AG04449 (cell line): ENCODE data around the gene REN.

Experiments used
- CTCF ChIA-PET: fragments of 350-600 bp; formaldehyde crosslinking; extraction: SDS; loops from one replicate; lab custom pipeline; 2021; ENCODE audit warnings: antibody characterized with exemption; lab: Yijun Ruan, JAX
- POLR2A ChIA-PET: fragments of 400-600, 350-600 bp; formaldehyde crosslinking; extraction: SDS; loops from one replicate; lab custom pipeline; 2020; ENCODE audit warnings: antibody characterized with exemption, inconsistent platforms; lab: Yijun Ruan, JAX
- DNase-seq: peaks from one replicate; pipeline ENCODE4 v3.0.0-alpha.2; 2010; ENCODE audit warnings: low read depth, low spot score
- H3K4me3 ChIP-seq: 2 replicates; pipeline ENCODE4 v1.5.1; 2011; ENCODE audit warnings: low read depth, mild to moderate bottlenecking, control low read depth, low read length
- TF ChIP-seq, protein P1 (sequence below): IDR thresholded peaks from one replicate; pipeline ENCODE4 v1.5.1; 2011; ENCODE audit warnings: mild to moderate bottlenecking, moderate library complexity, low read length, control low read depth, inconsistent platforms; ENCODE audit not compliant: insufficient read depth; ENCODE audit errors: missing control alignments

Gene REN

DNA sequence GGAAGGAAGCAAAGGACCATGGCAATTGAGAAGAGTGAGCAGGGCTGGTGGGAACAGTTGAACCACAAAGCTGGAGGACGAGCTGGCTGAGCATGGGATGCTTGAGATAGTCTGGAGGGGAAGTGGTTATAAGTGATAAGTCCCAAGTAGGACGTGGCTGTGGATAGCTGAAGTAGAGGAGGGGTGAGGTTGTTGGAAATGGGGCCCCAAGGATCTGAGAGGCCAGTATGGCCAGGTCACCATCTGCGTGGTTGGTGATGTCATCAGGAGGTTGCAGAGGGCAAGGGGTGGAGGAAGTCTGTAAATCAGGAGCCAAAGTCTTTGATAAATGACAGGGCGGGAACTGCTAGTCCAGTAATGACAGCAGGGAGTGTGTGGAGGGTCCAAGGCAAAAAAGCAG is 11.0 kb upstream of the REN start:
- CTCF ChIA-PET = interaction anchor here (0.8 to 8.1 kb wide), 5 partner anchors 11 to 326 kb away, joined by 3 to 83 read pairs (median 4); partner anchors contain the start of gene REN
- DNase-seq = no peak
- H3K4me3 ChIP-seq = no peak overlapping the region
- POLR2A ChIA-PET = no interaction called here
- TF ChIP-seq, protein P1, sequence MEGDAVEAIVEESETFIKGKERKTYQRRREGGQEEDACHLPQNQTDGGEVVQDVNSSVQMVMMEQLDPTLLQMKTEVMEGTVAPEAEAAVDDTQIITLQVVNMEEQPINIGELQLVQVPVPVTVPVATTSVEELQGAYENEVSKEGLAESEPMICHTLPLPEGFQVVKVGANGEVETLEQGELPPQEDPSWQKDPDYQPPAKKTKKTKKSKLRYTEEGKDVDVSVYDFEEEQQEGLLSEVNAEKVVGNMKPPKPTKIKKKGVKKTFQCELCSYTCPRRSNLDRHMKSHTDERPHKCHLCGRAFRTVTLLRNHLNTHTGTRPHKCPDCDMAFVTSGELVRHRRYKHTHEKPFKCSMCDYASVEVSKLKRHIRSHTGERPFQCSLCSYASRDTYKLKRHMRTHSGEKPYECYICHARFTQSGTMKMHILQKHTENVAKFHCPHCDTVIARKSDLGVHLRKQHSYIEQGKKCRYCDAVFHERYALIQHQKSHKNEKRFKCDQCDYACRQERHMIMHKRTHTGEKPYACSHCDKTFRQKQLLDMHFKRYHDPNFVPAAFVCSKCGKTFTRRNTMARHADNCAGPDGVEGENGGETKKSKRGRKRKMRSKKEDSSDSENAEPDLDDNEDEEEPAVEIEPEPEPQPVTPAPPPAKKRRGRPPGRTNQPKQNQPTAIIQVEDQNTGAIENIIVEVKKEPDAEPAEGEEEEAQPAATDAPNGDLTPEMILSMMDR = no peak

DNA sequence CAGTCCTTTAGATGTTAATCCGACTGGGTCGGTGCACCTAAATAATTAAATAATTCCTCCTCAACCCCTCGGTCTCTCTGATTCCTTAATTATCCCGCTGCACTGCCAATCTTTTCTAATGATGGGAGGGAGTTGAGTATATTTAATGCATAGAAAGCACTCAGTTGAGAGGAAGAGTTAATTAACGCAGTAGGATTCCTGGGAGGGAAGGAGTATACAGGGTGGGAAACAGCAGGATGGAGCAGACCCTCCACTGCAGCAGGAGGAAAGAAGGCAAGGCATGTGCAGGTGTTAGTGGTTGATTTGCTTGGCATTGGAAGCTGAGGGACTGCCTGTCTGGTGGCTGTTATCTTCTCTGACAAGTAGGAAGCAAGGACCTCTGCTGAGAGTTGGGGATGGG is 9.9 kb upstream of the REN start:
- DNase-seq = no peak
- H3K4me3 ChIP-seq = no peak overlapping the region
- CTCF ChIA-PET = interaction anchor here (1.2 to 8.1 kb wide), 6 partner anchors 10 to 327 kb away, joined by 3 to 83 read pairs (median 6); partner anchors contain the start of genes GOLT1A and REN
- TF ChIP-seq, protein P1 = no peak
- POLR2A ChIA-PET = no interaction called here

DNA sequence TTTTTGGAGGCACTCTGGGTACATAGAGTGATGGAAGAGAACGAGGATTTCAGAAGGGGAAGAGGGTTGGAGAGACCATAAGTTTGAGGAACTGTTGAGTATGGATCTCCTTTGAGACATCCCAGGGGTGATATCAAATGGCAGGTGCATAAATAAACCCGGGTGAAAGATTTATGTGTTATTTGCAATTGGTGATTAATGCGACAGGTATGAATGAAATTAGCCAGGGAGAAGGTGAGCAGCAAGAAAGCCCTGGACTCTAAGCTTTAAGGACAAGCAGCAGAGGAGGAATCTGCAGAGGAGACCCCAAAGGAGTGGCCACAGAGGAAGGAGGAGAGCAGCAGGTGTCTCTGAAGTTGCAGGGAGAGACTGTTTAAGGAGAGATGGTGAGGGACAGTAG is 8.8 kb upstream of the REN start:
- TF ChIP-seq, protein P1 = no peak
- POLR2A ChIA-PET = no interaction called here
- no peak overlapping the region for H3K4me3 ChIP-seq
- CTCF ChIA-PET = interaction anchor here (0.9 to 15.7 kb wide), 6 partner anchors 13 to 328 kb away, joined by 3 to 548 read pairs (median 15); partner anchors contain the start of genes GOLT1A and KISS1
- DNase-seq = no peak

DNA sequence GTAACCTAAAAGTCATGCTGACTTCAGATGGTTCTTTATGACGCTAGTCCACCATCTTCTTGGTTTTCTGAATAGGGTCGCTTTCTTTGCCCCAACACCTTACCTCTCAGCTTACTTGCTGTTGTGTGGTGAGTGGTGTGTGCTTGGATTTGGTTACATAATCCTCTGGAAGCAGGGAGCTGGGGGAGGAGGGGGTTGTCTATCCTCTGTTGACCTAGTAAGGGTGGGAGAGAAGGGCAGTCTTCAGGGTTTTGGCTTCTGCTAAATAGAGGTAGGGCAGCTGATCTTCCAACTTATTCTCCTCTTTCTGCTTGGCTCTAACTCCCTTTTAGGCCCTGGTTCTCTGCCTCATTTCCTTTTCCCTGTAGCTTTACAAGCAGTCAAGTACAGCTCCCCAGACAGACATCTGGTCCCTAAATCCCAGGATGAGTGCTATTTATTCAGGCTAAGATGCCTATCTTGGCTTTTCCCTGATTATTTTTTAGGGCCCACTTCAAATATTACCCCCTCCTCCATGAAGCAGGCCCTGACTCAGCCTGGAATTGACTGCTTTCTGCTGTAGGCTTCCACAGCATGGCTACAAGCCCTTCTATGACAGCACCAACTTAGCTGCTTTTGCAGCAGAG is 6.4 kb upstream of the REN start:
- ChIA-PET CTCF (interaction anchor here (1.0 to 24.4 kb wide), 10 partner anchors 10 to 331 kb away, joined by 3 to 548 read pairs (median 6); partner anchors contain the start of genes GOLT1A, KISS1 and PLEKHA6), POLR2A (interaction anchor here (0.7 kb wide), 1 partner anchor 323 kb away, joined by 4 read pairs; no protein-coding TSS in a partner anchor)
- TF ChIP-seq, protein P1 = no peak
- no peak for DNase-seq
- no peak overlapping the region for H3K4me3 ChIP-seq

DNA sequence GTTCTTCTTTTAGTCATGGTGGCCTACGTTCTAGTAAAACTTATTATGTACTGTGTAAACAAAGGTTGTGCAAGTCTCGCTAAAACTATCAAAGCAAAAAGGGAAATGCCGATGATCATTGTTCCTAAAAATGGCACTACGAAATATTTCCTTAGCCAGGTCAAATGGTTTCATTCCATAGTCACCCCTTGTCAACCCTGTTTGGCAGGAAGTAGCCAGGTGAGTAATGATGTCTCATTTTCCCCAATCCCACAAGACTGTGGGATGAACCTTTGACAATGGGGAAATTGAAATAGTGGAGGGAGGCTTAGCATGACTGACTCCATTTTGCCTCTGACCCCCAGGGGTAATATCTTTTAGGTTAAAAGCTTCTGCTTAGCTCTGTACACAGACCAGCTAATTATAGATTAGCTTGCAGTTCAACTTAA is 5.6 kb upstream of the REN start:
- no peak for DNase-seq
- POLR2A ChIA-PET = no interaction called here
- CTCF ChIA-PET = interaction anchor here (1.2 to 24.4 kb wide), 7 partner anchors 10 to 227 kb away, joined by 3 to 548 read pairs (median 9); partner anchors contain the start of genes GOLT1A, KISS1 and PLEKHA6
- no peak overlapping the region for H3K4me3 ChIP-seq
- TF ChIP-seq, protein P1 = no peak

DNA sequence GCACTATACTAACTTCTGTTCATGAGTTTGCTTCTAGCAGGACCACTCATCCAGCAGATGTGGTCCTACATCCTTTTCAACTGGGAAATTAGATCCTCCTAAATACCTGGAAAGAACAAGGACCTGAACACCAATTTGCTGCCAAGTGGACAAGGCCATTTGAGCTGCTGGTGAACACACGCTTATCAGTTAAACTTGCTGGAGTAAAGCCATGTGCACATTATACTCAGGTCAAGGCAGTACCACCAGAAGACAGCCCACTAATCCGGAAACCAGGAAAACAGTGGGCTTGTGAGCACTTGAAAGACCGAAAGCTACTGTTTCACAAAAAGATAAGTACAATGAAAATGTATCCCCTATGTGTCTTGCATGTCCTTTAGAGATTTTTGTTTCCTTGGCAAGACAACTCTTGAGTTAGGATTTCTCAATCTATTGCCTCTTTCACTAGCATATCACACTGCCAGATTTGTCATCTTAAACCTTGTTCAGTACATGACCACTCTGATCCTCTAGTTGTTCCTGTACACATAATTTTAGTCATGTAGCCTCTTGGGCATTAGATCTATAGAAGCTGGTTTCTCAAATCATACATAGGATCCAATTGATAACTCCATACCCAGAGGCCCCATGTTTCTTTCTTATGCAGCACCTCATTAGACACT is 4.5 kb upstream of the REN start:
- TF ChIP-seq, protein P1 = no peak
- ChIA-PET CTCF (interaction anchor here (1.2 to 24.4 kb wide), 7 partner anchors 9 to 333 kb away, joined by 3 to 548 read pairs (median 10); partner anchors contain the start of genes GOLT1A, KISS1 and PLEKHA6), POLR2A (no interaction called here)
- no peak for DNase-seq
- no peak overlapping the region for H3K4me3 ChIP-seq
